IMR-90 (cell line): ENCODE results near the gene NKD1. TPM values are rescaled to one million over a fixed set of nuclear protein-coding genes. Genes with fewer than 3 reads are reported as not detected.

ENCODE experiments used
- ATAC-seq: fragments of 200-7000 bp; cut with Tn5 transposase; 2 replicates; pipeline ENCODE4 v1.9.1; 2020; ENCODE audit warnings: low read depth, mild to moderate bottlenecking, moderate library complexity
- BruUV-seq: library from RNA; stranded (reverse); fragments of 400-500 nt; replicated peaks from 2 replicates; lab custom pipeline; 2021; lab: Mats Ljungman, UMichigan
- CTCF ChIA-PET: fragments of 300-600 bp; formaldehyde crosslinking; extraction: SDS; loops from one replicate; lab custom pipeline; 2021; ENCODE audit warnings: antibody characterized with exemption; lab: Yijun Ruan, JAX
- POLR2A ChIA-PET: fragments of 300-600 bp; sonication (Branson Sonifier 250); formaldehyde crosslinking; loops from one replicate; lab custom pipeline; 2022; ENCODE audit warnings: antibody characterized with exemption; ENCODE audit not compliant: unreplicated experiment; lab: Charles Lee
- DNase-seq: peaks from one replicate; pipeline ENCODE4 v3.0.0; 2013
- H2AFZ ChIP-seq: replicated peaks from 2 replicates; pipeline ENCODE3; 2013; ENCODE audit warnings: low read length, mild to moderate bottlenecking; ENCODE audit not compliant: poor library complexity
- H2AK5ac ChIP-seq: 2 replicates; pipeline ENCODE4 v1.6.1; 2013; ENCODE audit warnings: low read depth, low read length, inconsistent platforms
- H2AK9ac ChIP-seq: replicated peaks from 2 replicates; pipeline ENCODE3; 2013; ENCODE audit warnings: mild to moderate bottlenecking, low read depth, low read length, moderate library complexity; ENCODE audit not compliant: poor library complexity
- H2BK120ac ChIP-seq: 2 replicates; pipeline ENCODE4 v1.6.1; 2013; ENCODE audit warnings: low read depth, low read length, inconsistent platforms
- H2BK15ac ChIP-seq: 3 replicates; pipeline ENCODE4 v1.6.1; 2013; ENCODE audit warnings: low read depth, low read length, inconsistent platforms
- H2BK20ac ChIP-seq: 2 replicates; pipeline ENCODE4 v1.6.1; 2013; ENCODE audit warnings: low read depth, mild to moderate bottlenecking, inconsistent platforms, low read length, moderate library complexity
- H2BK5ac ChIP-seq: 2 replicates; pipeline ENCODE4 v1.6.1; 2013; ENCODE audit warnings: mild to moderate bottlenecking, low read depth, low read length, inconsistent platforms; ENCODE audit not compliant: poor library complexity, severe bottlenecking
- H3K14ac ChIP-seq: replicated peaks from 2 replicates; pipeline ENCODE4 v1.6.1; 2013; ENCODE audit warnings: low read depth, low read length, inconsistent platforms
- H3K18ac ChIP-seq: 2 replicates; pipeline ENCODE4 v1.6.1; 2013; ENCODE audit warnings: low read depth, low read length, control low read depth
- H3K23ac ChIP-seq: 2 replicates; pipeline ENCODE4 v1.6.1; 2013; ENCODE audit warnings: low read depth, low read length, inconsistent platforms
- H3K27ac ChIP-seq: 2 replicates; pipeline ENCODE4 v1.5.1; 2013; ENCODE audit warnings: mild to moderate bottlenecking, control low read depth, low read length; ENCODE audit not compliant: insufficient read depth
- H3K27me3 ChIP-seq: 2 replicates; pipeline ENCODE4 v1.6.1; 2013; ENCODE audit warnings: low read length; ENCODE audit not compliant: control insufficient read depth, insufficient read depth
- H3K36me3 ChIP-seq: 2 replicates; pipeline ENCODE4 v1.6.1; 2013; ENCODE audit warnings: low read length, mixed read lengths; ENCODE audit not compliant: control insufficient read depth, insufficient read depth
- H3K4ac ChIP-seq: 2 replicates; pipeline ENCODE4 v1.6.1; 2013; ENCODE audit warnings: low read depth, low read length, inconsistent platforms
- H3K4me1 ChIP-seq: 2 replicates; pipeline ENCODE4 v1.6.1; 2013; ENCODE audit warnings: low read length, mixed read lengths; ENCODE audit not compliant: control insufficient read depth, insufficient read depth
- H3K4me2 ChIP-seq: 2 replicates; pipeline ENCODE4 v1.6.1; 2013; ENCODE audit warnings: low read depth, mild to moderate bottlenecking, control low read depth, low read length, moderate library complexity
- H3K4me3 ChIP-seq: 2 replicates; pipeline ENCODE4 v1.5.1; 2013; ENCODE audit warnings: low read depth, mild to moderate bottlenecking, control low read depth, low read length, moderate library complexity; ENCODE audit not compliant: insufficient read depth
- H3K56ac ChIP-seq: 2 replicates; pipeline ENCODE4 v1.6.1; 2013; ENCODE audit warnings: low read length, inconsistent platforms; ENCODE audit not compliant: insufficient read depth; ENCODE audit errors: extremely low read depth
- H3K79me1 ChIP-seq, 2 experiments: 2 replicates each; pipeline ENCODE4 v1.6.1; 2013; ENCODE audit warnings: low read length in 2 of 2, inconsistent platforms in 1 of 2, low read depth in 1 of 2
- H3K9ac ChIP-seq: 2 replicates; pipeline ENCODE4 v1.6.1; 2013; ENCODE audit warnings: low read depth, low read length, control low read depth
- H3K9me1 ChIP-seq: 2 replicates; pipeline ENCODE4 v1.6.1; 2013; ENCODE audit warnings: low read length, inconsistent platforms; ENCODE audit not compliant: insufficient read depth
- H3K9me3 ChIP-seq: 2 replicates; pipeline ENCODE4 v1.6.1; 2013; ENCODE audit warnings: low read length; ENCODE audit not compliant: control insufficient read depth, insufficient read depth
- H4K20me1 ChIP-seq: 2 replicates; pipeline ENCODE4 v1.6.1; 2013; ENCODE audit warnings: low read length, inconsistent platforms; ENCODE audit not compliant: insufficient read depth
- H4K5ac ChIP-seq: 2 replicates; pipeline ENCODE4 v1.6.1; 2013; ENCODE audit warnings: mild to moderate bottlenecking, low read depth, low read length, control low read depth
- H4K8ac ChIP-seq, 2 experiments: 2 replicates each; pipeline ENCODE4 v1.6.1; 2013; ENCODE audit warnings: low read depth in 2 of 2, low read length in 2 of 2, control low read depth in 1 of 2, inconsistent platforms in 1 of 2
- H4K91ac ChIP-seq: 2 replicates; pipeline ENCODE4 v1.6.1; 2013; ENCODE audit warnings: low read depth, low read length, inconsistent platforms; ENCODE audit not compliant: insufficient read depth
- RAD21 ChIP-seq: IDR thresholded peaks from 2 replicates; pipeline ENCODE4 v1.6.1; 2012; ENCODE audit warnings: low read length, improper control_type of control experiment
- RCOR1 ChIP-seq: IDR thresholded peaks from 2 replicates; pipeline ENCODE4 v1.6.1; 2012; ENCODE audit warnings: mild to moderate bottlenecking, low read length, improper control_type of control experiment; ENCODE audit not compliant: insufficient replicate concordance
- WGBS, 2 experiments: methylation state at CpG; one replicate each; pipeline versions ENCODE4 v1.1.5 to v1.1.7; 2013; ENCODE audit warnings: missing lambda C conversion rate in 2 of 2; ENCODE audit not compliant: insufficient read length in 1 of 2; ENCODE audit errors: extremely low coverage in 2 of 2; 5-methylcytosine and 5-hydroxymethylcytosine counted together
- dilution Hi-C: fragments of 300-500 bp; cut with HindIII; formaldehyde crosslinking; loops from one replicate; pipeline ENCODE4 v1.14.3; 2018; ENCODE audit warnings: low sequenced_read_pairs; ENCODE audit not compliant: unreplicated experiment
- in situ Hi-C: fragments of 300-500 bp; cut with MboI; formaldehyde crosslinking; loops from 3 replicates; pipeline ENCODE4 v1.14.3; 2019; ENCODE audit warnings: low sequenced_read_pairs, inconsistent platforms, mixed read lengths
- intact Hi-C: fragments of 100-400 bp; cut with micrococcal nuclease; formaldehyde crosslinking; loops from 2 replicates; pipeline ENCODE4 v1.10.0; 2022
- polyA plus RNA-seq, 3 experiments: library from polyadenylated mRNA; depleted of rRNA; stranded (reverse); fragments of >200 nt; gene quantifications; 2 replicates each; pipeline ENCODE4 v1.2.3, GENCODE V29; 2012; ENCODE audit warnings: low replicate concordance in 1 of 3
- total RNA-seq: library from RNA; depleted of rRNA; stranded (reverse); fragments of >200 nt; gene quantifications from 2 replicates; pipeline ENCODE4 v1.2.3, GENCODE V29; 2012
- TF ChIP-seq, protein P1 (sequence below): fragments of 150-350 bp; IDR thresholded peaks from 2 replicates; pipeline ENCODE4 v1.6.1; 2017; ENCODE audit warnings: mild to moderate bottlenecking, antibody characterized with exemption, low read length, low read depth

NKD1 gene
- total and polyA plus RNA-seq, 2 of the 4 experiments (the other 2 are of a cell fraction) = not detected

DNA sequence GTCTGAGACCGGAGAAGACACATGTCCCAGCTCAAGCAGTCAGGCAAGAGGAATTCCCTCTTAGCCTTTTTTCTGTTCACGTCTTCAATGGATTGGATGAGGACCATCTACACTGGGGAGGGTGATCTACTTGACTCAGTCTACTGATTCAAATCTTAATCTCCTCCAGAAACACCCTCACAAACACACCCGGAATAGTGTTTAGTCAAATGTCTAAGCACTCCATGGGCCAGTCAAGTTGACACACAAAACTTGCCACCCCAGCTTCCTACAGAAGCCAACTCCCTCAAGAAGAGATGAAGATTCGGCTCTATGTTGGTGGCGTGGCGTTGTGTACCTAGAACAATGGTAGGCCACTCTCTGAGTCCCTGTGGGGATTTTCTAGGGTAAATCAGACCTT is 22.5 kb upstream of the NKD1 start:
- dilution Hi-C loops = no loop called here
- Histone ChIP-seq H3K56ac (no peak overlapping the region), H2BK20ac (no peak overlapping the region), H4K5ac (no peak overlapping the region), H3K18ac (no peak overlapping the region), H4K8ac (no peak overlapping the region), H2AK5ac (no peak overlapping the region), H3K9me1 (no peaks in the 10 kb centered on the region), H3K9ac (no peak overlapping the region), H3K4me2 (no peak overlapping the region), H3K9me3 (no peaks in the 10 kb centered on the region), H2AFZ (no peak overlapping the region), H2BK15ac (no peak overlapping the region), H2AK9ac (peak overlapping the region; percentile 70), H3K23ac (no peak overlapping the region), H3K79me1 (no peaks in the 10 kb centered on the region), H3K27me3 (no peaks in the 10 kb centered on the region), H3K14ac (no peak overlapping the region), H2BK5ac (no peak overlapping the region), H3K4me1 (no peaks in the 10 kb centered on the region), H3K36me3 (no peaks in the 10 kb centered on the region), H3K4ac (no peak overlapping the region), H3K27ac (no peak overlapping the region), H3K4me3 (no peak overlapping the region), H2BK120ac (no peak overlapping the region), H4K20me1 (no peaks in the 10 kb centered on the region), H4K91ac (no peak overlapping the region)
- WGBS, 2 experiments = no CpG with 5 or more reads among the region's 6 CpGs
- ATAC-seq (no peak), DNase-seq (no peak)
- in situ Hi-C loops = no loop called here
- no TSS peak for BruUV-seq
- TF ChIP-seq RAD21 (no peak), RCOR1 (no peak)
- TF ChIP-seq, protein P1, sequence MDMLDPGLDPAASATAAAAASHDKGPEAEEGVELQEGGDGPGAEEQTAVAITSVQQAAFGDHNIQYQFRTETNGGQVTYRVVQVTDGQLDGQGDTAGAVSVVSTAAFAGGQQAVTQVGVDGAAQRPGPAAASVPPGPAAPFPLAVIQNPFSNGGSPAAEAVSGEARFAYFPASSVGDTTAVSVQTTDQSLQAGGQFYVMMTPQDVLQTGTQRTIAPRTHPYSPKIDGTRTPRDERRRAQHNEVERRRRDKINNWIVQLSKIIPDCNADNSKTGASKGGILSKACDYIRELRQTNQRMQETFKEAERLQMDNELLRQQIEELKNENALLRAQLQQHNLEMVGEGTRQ = no peak
- ChIA-PET POLR2A (no interaction called here), CTCF (no interaction called here)
- intact Hi-C loops = no loop called here
